Fibroblast of skin of left biceps (primary cell): ENCODE results near the gene PIGC.
A peak's percentile ranks its signal among the peaks of the same experiment; 100 is the strongest.

Experiments
- DNase-seq, 2 experiments: peaks; one replicate each; pipeline ENCODE4 v3.0.0-alpha.2; 2013; ENCODE audit warnings: low read depth in 2 of 2

The PIGC gene

DNA sequence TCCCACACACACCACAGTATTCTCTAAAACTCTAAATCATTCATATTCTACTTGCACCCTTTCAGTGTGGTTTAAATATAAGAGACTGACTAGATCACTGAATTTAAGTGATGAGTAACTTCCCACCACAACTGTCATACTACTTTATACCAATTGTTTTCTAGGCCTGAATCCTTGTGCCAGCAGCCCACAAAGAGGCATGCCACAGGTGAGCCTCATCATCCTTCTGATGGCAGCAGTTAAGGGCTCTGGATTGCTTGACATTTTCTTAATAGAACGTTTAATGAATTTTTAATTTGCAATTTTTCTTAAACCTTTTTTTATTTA, 13.8 kb downstream of the PIGC start:
- DNase-seq = no peak

DNA sequence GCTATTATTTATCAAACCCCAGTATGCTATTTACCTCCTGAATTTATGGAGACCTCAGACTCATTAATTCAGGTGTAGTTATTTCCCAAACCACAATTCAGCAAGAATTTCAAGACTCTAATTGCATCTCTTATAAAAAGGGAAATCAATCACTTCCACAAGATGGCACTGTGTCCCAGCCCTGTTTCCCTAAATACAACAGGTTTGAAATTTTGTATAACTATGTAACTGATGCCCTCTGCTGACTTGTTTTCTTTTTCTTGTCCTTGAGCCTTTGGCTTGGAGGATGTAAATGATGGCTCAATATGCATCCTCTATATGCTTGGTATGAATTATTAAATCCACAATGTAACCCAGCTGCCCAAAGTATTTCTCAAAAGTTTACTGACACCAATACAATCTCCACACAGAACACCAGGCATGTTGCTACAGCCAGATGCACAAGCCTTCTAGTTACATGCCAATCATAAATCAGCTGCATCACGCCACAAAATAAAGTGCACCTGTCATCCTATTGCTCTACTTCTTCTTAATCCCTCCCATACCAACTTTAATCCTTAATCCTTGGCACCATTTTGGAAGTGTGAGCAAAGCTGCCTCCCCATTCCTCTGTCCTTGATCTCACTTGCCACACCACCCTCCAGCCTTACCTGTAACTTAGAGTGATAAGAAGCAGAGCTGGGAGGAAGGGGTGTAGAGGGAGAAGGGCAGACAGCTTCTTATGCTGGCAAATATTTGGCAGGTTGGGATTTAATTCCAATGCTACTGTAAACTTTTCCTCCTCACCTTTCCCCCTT, 14.3 kb downstream of the PIGC start:
- peak; percentile 42 to 46 for DNase-seq

DNA sequence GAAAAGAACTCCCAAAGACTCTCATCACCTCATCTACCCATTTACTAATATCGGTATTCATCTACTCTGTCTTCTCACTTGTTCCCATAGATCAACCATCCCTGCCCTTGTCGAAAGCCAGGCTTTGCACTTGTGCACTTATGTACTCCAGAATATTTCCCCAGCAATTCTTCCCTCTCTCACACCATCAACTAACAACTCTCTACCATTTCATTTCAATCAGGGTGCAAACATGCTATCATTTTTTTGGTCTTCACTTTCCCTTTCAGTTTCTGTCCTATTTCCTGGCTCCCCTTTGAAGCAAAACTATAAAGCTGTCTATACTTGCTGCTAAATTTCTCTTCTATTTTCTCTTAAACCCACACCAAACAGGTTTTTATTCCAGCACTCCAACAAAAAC, 16.7 kb downstream of the PIGC start:
- no peak for DNase-seq

DNA sequence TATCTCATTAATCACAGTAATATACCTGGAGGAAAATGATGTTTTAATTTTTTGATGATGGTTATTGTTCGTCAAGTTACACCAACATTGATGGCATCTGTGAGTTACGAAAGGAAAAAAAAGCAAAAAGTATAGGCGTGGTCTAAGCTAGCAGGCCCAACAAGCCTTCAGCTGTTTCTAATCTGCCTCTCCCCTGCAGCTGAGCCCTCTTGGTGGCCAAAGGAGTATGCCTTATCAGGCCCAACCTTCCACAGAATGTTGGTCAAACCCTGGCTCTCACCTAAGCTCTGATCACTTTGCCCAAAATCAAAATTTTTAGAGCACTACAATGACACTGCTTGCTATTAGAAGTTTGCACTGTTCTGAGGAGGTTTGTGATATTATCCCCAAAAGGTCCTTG, 18.5 kb downstream of the PIGC start:
- no peak for DNase-seq

DNA sequence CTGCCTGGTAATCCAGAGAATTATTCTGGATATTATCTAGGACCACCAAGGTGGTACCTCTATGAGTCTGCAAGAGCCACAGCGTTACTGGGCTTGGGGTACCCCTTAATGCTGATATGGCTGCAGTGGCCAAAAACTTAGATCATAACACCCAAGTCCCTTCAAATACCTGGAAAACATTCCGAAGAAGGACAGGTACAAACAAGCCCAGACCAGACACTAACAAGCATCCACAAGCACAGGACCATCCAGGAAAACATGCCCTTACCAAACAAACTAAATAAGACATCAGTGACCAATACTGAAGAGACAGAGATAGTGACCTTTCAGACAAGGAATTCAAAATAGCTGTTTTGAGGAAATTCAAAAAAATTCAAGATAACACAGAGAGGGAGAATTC, 20.5 kb downstream of the PIGC start:
- DNase-seq = no peak

DNA sequence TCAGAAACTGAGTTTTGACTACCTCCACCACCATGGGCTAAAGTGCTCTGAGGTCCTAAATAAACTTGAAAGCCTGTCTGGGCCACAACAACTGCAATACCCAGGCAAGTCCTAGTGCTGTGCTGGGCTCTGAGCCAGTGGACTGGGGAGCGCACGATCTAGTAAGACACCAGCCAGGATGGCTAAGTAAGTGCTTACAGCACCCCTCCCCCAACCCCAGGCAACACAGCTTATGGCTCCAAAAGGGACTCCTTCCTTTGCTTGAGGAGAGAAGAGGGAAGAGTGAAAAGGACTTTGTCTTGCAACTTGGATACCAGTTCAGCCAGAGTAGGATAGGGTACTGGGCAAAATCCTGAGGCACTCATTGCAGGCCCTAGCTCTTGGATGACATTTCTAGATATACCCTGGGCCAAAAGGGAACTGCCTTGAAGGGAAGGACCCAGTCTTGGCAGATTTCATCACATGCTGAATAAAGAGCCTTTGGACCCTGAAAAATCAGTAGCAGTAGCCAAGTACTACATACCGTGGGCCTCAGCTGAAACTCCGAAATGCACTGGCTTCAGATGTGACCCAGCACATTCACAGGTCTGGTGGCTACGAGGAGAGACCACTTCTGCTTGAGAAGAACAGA, 21.8 kb downstream of the PIGC start:
- no peak for DNase-seq

DNA sequence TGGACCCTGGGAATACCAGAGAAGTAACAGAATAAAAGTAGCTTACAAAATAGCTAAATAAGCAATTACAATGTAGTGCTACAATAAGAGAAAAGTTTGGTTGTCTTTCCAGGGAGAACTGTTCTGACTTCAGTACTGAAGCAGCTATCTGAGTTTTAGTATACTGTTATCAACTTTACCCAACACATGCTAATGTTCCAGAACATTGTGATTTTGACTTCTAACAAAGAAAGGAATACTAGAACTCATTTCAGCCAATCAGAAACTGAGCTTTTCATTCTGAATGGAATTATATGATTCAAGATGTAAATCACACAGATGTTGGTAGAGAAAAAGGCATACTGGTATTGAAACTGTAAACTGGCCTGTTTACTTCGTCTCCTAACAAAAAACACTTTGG, 23.5 kb downstream of the PIGC start, which contains the start of gene C1orf105:
TSS of gene C1orf105 (plus strand) at position 301 of the 400 bp plus-strand sequence. CDS start 201 bp downstream, outside the sequence.
- no peak for DNase-seq

DNA sequence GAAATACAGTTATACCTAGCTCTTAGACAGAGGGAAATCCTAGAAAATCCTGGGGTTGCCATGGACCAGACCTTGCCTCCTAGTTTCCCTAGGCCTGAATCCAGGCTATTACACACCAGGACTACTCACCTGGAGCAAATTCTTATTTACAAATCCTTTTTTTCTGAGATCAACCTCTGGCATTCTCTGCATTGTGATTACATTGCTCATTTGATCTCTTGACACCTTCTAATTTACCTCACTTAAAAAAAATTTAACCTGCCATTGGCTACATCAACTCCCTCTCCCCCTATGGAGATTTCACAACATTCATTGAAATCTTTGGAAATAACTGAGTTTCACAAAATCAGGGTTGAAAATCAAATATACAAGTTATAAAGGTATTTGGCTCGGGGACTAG, 26.3 kb downstream of the PIGC start:
- DNase-seq = no peak

DNA sequence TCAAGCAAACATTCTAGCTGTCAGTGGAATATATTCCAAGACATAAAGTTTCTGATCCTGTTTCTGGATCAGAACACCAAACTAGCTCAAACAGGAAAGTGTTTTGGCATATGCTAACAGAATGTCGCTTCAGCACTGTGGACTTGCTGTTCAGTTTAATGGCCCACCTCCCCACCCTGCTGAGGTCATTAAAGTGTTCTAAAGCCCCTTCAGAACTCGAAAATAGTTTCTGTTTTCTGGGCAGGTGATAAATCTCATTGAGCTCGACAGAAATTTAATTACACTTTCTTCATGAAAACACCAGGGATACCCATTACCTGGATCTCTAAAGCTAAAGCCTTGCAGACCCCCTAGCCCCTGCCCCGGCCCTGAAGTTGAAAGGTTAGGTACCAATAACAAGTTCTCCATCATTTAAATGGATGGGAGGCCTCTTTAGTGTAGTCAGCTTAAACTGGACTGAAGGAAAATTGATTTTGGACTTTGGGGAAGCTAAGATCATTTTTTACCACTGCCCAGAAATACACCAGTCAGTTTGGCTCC, 27.3 kb downstream of the PIGC start:
- no peak for DNase-seq

DNA sequence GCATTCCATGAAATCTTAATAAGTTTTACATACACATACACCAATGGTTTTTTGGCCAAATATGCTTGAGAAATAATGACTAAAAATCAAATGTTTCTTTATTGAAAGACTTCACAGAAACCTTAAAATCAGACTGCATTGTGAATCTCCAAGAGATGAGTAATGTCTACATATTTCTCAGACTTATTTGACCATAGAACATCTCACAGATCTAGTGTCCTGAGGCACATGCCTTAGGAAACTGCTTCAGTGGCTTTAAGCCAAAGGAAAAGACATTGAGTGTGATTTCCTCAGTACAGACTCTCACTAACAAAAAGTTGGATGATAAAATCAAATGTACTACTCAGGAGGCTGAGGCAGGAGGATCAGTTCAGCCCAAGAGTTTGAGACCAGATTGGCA, 29.5 kb downstream of the PIGC start:
- DNase-seq = no peak

DNA sequence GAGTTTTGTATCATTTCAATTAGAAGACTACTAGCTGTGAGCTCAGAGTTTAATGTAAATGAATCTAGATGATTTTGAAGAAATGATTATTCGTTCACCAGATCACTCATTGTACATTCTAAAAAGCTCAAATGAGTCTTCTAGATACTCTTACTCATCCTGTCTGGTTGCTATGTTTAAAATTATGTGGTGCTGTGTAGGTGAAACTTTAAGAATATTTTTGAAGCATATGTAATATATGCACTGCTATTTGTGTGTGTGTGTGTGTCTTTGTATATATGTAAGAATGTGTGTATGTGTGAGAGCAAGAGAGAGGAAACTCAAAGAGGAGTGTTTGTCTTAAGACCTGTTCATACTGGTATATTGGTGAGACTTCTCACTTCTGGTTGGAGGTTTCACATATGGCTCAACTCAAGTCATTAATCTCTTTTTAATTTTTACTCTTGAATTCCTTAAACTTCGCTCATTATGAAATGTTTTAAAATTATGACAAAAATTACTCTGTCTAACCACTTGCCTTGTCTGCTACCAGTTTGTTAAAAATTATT, 32.0 kb downstream of the PIGC start:
- no peak for DNase-seq

DNA sequence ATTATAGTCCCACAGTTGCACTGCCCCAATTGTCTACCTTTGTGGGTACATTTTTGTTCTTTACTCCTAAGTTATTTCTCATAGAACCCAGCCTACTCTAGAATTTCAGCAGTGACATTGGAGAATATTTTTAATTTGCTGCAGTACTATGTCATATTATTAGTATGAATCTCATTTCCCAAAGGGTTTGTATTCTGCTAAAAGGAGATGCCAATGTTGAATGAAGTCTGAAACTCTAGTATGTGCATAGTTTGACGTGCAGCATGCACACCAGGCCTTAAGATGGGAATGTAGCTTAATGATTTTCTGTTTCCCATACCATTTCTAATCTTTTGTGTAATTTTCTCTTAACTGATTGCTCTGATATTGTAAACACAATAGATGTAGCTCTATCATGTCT, 33.8 kb downstream of the PIGC start:
- no peak for DNase-seq

DNA sequence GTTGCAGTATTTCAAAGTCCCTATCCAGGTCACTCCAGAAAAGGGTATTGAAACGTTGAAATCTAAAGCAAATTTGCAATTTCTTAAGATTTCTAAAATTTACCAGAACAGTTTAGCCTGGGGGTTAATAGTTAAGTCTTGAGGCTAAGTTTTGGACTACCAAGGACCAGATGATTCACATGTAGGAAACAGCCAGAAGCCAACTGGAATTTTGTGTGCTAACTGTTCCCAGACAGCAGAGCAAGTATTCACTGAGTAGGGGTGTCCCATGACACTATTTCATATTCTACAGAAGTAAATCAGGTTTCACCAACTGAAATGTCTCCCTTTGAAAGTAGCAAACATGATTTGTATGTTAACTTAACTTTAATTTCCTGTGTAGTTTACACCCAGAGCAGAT, 34.9 kb downstream of the PIGC start:
- DNase-seq = no peak

DNA sequence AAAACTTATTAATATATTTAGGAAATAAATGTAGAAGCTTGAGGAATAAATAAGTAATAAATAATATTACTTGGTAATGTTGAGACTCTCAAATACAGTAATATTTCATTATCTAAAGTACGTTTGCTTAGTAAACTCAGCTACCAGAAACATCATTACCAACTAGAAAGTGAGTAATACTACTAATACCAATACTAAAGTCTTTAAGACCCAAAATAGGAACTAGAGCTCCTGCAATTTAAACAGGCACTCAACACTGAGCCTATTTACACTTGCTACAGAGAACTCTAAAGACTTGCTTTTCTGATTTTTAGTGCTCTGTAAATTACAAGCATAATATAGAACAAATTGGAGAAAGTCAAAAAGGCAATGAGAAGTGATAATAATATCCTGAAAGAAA, 36.9 kb downstream of the PIGC start:
- no peak for DNase-seq

DNA sequence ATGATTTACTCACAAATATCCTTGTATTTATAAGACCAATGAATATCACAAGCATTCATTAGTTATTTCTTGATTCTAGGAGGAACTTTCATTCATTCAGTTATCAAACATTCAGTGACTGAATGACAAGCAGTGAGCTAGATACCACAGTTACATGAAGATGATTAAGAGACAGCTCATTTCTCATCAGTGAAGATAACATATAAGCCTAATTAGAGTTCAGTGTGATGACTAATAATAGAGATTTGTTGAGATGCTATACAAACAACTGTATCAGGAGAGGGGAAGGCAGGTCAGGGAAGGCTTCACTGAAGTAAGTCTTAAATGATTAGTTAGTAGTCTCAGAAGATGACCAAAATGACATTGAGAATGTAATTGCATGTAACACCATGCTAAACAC, 38.0 kb downstream of the PIGC start:
- no peak for DNase-seq

DNA sequence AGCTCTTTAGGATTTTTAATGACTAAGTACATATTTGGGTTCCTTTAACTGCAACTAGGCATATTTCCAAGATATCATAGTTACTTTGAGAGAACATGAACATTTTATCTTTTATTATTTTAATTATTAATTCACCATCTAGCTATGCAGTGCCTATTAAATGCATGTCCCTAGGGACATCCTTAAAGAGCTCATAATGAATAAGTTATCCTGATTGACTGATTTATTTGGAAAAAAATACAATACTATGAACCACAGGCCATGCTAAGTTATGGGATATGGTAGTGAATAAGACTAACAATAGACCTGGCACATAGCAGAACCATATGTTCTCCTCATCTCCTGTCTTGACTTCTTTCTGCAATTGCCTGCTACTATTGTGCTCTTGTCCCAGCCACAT, 39.7 kb downstream of the PIGC start:
- no peak for DNase-seq

DNA sequence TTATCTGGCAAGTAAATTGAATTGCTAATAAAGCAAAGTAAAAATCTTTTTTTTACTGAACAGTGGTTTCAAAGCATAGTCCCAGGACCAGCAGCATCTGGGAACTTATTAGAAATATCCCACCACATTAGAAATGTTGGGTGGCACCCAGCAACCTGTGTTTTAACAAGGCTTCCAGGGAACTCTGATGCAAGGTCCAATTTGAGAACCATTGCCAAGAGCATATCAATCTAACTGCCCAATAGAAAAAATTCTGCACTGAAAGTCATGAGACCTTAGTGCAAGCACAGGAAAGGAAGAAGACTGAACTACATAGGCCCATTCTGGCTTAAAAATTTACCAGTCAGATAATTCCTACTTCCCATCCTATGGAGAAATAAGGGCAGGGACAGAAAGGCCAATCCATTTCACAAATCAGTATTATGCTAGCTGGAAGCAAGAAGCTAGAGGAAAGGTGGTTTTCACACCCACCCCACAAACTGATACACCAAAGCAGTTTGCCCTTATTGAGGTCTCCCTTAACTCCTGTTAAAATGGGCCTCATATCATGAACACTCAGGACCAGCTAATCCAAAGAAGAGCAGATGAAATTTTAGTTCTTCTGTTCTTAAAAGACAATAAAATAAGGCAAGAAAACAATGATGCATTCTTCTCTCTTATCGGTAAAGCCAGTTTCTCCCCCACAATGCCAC, 40.8 kb downstream of the PIGC start:
- DNase-seq = no peak

DNA sequence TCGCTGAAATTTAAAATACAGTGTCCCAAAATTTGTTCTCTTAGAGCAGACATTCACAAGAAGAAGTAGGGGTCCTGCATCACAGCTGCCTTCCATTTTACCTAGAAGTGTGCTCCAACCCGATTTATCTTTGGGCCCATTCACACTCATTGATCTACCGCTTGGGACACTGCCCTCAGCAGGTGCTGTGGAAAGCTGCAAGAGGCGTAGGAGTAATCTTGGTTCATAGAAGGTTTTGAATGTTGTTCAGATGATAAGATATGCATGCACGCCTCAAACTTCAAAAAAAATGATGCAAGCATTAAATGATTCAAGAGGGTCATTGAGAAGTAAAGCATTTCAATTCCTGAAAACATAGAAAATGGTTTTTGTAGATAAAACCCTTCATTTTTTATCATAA, 42.0 kb downstream of the PIGC start:
- no peak for DNase-seq

DNA sequence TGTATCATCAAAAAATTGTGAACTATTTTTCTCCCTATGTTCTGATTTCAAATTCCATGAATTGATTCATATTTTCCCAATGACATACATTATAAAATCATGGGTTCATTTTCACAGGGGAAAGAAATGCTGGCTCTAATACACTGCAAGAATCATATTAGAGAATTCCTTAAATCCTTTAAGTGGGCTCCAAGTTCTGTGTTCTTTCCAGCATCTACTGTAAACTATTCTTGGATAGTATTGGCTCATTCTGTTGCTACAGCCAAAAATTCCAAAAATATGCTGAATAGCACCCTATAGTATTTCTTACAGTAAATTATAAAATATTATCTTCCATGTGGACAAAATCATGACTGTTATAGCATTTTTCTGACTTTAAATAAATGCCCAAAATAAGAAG, 42.4 kb downstream of the PIGC start:
- no peak for DNase-seq

DNA sequence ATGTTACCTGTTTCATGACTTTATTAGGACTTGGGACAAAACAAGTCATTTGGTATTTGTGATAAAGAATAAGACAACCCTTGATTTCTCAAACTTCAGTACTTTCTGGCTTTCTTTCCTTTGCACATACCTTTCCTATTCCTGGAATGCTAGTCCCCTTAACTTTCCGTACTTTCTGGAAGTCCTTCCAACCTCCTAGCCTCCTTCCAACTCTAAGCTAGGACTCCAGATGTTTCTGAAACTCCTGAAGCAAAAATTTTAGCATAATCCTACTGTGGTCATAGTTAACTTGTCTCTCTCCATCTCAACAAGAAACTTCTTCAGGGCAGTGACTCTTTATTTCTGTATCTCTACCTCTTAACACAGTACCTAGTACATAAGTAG, 43.2 kb downstream of the PIGC start:
- DNase-seq = no peak

DNA sequence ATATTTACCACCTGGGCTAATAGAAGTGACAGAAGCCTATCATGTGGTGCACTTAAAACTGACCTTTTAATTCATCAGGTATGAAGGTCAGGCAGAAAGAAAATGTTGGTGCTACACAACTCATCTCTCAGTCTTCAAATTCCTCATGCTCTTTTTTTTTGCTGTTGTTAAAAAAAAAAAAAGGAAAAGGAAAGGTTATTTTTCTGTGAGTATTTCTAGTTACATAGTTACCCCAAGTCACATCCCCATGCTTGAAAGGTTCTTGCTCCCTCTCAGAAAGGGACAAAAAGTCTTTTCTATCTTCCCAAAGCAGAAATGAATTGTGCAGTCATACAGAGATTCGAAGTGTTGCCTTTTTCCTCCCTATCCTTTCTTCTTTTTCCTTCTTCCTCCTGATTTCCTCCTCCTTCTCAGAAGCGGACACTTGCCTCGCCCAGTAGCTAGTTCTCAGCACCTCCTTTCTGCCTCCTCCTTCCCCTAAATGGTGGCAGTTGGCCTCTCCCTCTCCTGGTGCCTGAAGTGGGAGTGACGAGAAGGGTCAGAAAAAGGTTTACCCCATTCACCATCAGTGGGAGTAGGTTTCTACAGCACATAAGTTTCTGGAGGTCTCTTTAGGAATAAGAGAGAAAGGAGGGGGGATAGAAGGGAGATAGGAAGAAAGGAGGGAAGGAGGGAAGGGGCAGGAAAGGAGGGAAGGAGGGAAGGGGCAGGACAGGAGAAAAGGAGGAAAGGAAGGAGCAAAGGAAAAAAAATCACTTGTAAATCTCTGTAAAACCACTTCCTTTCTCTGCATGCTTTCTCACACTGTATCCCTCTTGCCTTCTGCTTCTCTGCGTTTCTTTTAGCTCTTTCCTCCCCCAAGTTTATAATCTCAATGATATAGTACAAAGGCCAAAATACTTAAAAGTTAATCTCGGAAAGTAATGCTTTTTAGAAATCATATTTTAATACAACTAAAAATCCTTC, 43.8 kb downstream of the PIGC start:
- DNase-seq = no peak
